ENCODE results near the gene DYRK1A. TPM values are rescaled to one million over a fixed set of nuclear protein-coding genes. Genes with fewer than 3 reads are reported as not detected.

The DYRK1A gene
- total and polyA plus RNA-seq, 10 of the 15 experiments (the other 5 are each of a cell fraction or from before 2014, with no cell fraction given) = 2.4 to 68.6 (median 30.7) TPM

GRCh38 chr21:37532868-37533780 lies 166.6 kb downstream of the DYRK1A start (continued):
- TF ChIP-seq EP300 (IDR thresholded peaks at IDR 0.05; ENCODE audit: borderline replicate concordance in 1 of 2, control insufficient read depth in 1 of 2, low read depth in 2 of 2, low read length in 2 of 2) (no peak), WRNIP1 (IDR thresholded peaks at IDR 0.05; ENCODE audit: borderline replicate concordance, low read depth, low read length) (no peak), POLR2A (IDR thresholded peaks at IDR 0.05; ENCODE audit: low read depth, low read length) (no peak), MAX (IDR thresholded peaks at IDR 0.05; ENCODE audit: low read depth, low read length) (no peak), TAF1 (IDR thresholded peaks at IDR 0.05; ENCODE audit: borderline replicate concordance, low read depth, low read length) (no peak), BACH1 (IDR thresholded peaks at IDR 0.05; ENCODE audit: borderline replicate concordance) (peak; percentile 68; the same call in 1 of the 2 replicates), ZNF687 (IDR thresholded peaks at IDR 0.05) (no peak), ASH2L (IDR thresholded peaks at IDR 0.05; ENCODE audit: borderline replicate concordance, low read depth) (no peak), SP1 (IDR thresholded peaks at IDR 0.05; ENCODE audit: low read depth, low read length) (no peak), MYB (IDR thresholded peaks at IDR 0.05; ENCODE audit: borderline replicate concordance, low read depth, low read length) (no peak), ZNF384 (IDR thresholded peaks at IDR 0.05; ENCODE audit: borderline replicate concordance, low read depth, low read length) (no peak), RELB (IDR thresholded peaks at IDR 0.05; ENCODE audit: low read depth) (peak; percentile 55; the same call in 1 of the 2 replicates), MEF2B (IDR thresholded peaks at IDR 0.05; ENCODE audit: partially characterized antibody, poor library complexity, severe bottlenecking) (peak; percentile 90), CHD1 (IDR thresholded peaks at IDR 0.05; ENCODE audit: low read depth, low read length) (no peak), CHD2 (IDR thresholded peaks at IDR 0.05; ENCODE audit: borderline replicate concordance, low read depth, low read length) (no peak), BHLHE40 (IDR thresholded peaks at IDR 0.05; ENCODE audit: borderline replicate concordance in 1 of 2, low read depth in 2 of 2, low read length in 1 of 2) (peak; percentile 39 to 67; a peak in 3 of 4 replicates)
- TF ChIP-seq, protein P1, sequence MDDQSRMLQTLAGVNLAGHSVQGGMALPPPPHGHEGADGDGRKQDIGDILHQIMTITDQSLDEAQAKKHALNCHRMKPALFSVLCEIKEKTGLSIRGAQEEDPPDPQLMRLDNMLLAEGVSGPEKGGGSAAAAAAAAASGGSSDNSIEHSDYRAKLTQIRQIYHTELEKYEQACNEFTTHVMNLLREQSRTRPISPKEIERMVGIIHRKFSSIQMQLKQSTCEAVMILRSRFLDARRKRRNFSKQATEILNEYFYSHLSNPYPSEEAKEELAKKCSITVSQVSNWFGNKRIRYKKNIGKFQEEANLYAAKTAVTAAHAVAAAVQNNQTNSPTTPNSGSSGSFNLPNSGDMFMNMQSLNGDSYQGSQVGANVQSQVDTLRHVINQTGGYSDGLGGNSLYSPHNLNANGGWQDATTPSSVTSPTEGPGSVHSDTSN (IDR thresholded peaks at IDR 0.05; ENCODE audit: insufficient replicate concordance, low read depth, low read length) = no peak
- TF ChIP-seq, protein P2, sequence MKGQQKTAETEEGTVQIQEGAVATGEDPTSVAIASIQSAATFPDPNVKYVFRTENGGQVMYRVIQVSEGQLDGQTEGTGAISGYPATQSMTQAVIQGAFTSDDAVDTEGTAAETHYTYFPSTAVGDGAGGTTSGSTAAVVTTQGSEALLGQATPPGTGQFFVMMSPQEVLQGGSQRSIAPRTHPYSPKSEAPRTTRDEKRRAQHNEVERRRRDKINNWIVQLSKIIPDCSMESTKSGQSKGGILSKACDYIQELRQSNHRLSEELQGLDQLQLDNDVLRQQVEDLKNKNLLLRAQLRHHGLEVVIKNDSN (IDR thresholded peaks at IDR 0.05; ENCODE audit: borderline replicate concordance, extremely low read length, insufficient read depth, low read depth, low read length) = no peak

Data from GM12878 (cell line).